DMS79 treated with DMSO at 0.1 percent for 48 hours (cell line): ENCODE results near the gene TRIM66.

Source experiments
- DNase-seq: peaks from one replicate; lab custom pipeline; 2025; lab: John Stamatoyannopoulos, UW

The TRIM66 gene

DNA sequence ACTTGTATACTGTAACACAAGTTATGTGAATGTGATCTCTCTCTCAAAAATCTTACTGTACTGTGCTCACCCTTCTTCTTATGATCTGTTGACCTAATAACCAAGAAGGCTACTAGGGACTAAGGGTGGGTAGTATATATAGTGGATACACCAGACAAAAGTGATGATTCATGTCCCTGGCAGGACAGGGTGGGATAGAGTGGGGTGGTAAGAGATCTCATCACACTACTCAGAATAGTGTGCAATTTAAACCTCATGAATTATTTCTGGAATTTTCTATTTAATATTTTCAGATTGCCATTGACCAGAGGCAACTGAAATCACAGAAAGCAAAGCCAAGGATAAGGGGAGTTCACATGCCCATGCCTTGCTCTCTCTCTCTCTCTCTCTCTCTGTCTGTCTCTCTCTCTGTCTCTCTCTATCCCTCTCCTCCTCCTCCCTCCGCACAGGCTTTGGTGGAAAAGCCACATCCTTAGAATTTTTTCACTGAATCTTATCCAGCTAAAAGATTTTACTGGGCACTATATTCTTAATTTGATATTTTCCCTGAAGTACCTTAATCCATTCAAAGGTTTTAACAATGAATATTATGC, 76.4 kb downstream of the TRIM66 start:
- DNase-seq = no peak

DNA sequence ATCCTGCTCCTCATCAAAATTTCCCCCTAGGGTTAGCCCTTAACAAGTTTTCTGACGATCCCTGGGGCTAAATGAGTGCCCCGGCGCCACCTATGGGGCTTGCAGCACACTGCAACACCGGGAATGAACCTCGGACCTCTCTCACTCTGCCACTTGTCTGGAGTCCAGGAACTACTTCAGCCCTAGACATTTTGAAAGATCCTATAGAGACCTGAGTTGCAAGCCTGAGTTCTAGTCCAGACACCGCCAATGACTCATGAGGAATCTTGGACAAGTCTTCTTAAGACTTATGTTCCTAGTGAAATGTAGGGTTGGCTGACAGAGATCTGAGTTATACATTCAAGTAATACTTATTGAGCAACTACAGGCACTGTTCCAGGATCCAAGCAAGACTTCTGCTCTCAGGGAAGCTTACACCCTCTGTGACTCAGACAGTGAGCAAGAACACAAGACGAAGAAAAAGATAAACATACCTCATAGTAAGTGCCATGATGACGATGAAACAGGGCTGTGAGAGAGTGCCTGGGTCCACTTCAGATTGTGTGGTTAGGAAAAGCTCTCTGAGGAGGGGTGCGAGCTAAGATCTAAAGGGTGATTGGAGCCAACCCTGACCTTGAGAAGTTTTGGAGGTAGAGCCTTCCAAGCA, 78.3 kb downstream of the TRIM66 start:
- no peak for DNase-seq

DNA sequence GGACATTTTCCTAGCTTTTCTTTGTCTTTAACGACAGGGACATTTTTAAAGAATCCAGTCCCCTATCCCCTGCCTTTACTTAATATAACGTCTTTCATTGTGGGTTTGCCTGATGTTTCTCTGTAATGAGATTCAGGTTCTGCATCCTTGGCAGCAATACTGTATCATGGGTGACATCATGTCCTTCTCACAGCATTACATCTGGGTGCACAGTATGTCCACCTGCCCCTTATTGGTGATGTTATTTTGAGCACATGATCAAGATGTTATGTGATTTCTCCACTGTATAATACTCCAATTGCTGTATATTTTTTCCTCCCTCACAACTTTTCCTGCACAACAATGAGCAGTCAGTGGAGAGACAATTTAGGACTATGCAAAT, 78.8 kb downstream of the TRIM66 start:
- DNase-seq = no peak

DNA sequence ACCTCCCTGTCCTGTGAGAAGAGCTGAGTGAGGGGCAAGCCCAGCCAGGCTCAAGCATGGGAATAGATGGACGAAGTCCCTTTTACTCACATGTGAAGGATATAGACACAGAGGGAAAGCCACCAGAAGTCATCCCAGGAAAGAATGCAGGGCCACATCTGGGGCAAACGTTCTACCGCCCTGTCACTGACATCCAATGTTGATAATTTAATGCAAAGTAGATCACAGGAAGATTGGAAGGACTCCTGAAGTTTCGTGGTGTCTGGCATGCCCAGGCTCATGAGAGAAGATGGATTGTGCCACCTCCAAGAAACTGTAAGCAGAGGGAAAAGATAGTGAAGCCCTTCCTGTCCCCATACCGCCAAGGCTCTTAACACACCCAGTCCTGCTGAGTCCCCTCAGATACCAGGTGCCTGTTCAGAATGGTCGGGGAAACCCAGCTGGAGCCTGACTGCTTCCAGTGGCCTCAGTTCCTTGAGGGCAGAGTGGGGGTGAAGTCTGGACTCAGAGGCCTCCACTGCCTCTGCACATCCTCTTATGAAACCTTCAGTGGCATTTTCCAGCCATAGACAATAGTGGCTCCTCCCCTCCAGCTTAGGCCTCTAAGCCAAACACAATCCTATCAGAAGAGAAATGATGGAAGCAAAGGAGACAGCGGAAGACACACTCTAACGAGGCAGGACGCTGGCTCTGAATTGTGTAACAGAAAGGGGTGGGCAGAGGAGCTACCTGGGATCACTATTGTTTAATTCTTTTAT, 80.9 kb downstream of the TRIM66 start:
- DNase-seq = no peak

DNA sequence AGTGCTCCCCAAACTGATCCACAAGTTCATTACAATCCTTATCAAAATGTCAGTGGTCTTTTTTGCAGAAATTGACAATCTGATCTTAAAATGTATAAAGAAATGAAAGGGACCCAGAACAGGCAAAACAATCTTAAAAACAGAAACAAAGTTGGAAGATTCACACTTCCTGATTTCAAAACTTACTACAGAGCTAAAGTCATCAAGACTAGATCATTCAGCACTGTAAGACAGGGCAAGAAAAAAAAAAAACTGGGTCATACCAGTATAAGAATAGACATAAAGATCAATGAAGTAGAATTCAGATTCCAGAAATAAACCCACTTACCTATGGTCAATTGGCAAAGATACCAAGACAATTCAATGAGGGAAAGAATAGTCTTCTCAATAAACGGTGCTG, 84.0 kb downstream of the TRIM66 start:
- no peak for DNase-seq

DNA sequence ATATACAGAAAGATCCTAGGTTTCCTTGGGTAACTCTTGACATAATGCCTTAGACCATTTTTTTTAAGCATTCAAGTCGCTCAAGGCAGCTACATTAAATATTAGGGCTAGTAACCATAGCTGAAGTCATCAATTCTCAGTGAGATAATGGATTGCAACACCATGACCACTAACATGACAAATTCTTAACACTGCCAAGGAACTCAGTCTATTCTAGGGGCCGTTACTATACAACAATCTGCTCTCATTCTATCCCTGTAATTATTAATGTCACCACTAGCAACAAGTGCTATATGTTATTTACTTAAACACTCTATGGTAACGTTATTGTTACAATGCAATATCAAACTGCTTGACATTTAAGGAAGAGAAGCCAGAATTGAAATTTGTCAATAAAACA, 85.3 kb downstream of the TRIM66 start:
- DNase-seq = no peak

DNA sequence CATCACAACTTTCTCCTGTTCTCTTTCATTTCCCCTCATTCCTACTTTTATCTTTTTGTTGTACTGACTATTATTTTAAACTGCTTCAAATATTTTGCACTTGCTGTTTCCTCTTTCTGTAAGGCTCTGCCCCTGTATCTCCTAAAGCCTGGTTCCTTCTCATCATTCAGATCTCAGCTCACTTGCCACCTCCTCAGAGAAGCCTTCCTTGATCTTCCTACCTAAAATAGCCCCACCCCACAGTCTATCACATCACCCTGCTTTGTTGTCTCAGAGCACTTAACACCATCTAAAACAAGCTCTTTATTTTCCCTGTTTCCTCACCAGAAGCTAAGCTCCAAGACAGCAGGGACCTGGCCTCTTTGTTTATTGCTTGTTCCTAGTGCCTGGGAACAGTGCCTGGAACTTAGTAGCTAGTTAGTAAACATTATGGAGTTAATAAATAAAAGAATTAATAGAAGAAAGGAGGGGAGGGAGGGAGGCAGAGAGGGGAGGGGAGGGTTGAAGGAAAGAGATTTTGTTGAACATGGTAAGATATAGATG, 85.9 kb downstream of the TRIM66 start:
- no peak for DNase-seq

DNA sequence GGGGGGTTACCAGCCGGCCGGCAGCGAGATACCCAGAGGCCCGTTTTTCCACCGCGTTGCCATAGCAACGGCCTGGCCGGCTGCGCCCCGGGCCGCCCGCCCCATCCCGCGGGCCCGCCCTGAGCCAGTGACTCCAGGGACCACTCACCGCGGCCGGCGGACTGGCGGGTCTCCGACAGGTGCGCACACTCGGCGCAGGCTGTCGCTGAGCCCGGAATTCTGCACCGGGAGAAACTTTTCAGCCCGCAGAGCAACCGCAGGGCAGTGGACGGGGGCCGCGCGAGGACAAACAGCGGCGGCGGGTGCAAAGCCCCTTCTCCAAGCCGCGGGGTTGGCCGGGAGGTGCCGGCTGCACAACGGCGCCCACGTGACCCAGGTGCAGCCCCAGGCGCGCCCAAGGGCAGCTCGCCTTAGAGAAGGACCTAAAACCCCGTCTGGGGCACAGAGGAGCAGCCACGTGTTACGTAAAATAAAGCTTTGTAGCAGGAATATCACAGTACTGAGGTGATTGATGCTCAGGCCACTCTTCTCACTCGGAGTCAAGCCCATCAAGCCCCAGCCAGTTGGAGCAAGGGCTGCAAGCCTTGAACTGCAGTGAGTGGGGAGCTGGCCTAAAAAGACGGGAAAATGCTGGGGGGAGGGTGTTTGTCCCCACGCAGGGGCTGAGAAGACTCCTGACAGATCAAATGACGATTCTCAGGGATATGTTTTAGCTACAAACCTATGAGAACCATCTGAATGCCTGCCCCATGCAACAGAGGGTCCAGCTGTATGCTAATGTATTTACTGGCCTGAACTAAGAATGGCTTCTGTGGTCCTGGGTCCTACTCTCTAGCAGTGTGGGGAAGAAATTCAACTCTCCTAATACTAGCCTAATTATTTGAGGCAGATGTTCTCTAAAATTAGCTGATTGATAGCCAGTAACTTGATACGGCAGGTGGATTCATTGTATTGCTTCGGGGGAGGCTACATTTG, 88.2 kb downstream of the TRIM66 start, which contains the start of gene STK33:
TSS of gene STK33 (minus strand) at position 294 of the 975 bp plus-strand sequence. CDS start 119,323 bp downstream, outside the sequence.
- peak; percentile 71 for DNase-seq

DNA sequence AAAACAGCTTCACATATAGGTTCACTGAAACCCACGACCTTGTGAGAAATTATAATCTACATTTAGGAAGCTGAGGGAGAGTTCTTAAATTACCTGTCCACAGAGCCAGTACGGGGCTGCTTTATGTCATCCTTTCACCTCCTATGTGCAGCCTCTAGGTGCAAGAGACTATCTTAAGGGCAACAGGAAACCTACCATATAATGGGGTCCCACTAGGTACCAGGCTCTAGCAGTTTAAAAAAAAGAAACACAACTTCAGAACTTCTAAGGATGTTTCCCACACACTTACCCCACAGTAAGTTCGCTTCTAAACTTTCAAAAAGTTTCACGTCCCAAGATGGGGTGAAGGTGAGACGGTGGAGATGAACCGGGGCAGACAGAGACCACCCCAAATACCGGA, 89.0 kb downstream of the TRIM66 start:
- no peak for DNase-seq

DNA sequence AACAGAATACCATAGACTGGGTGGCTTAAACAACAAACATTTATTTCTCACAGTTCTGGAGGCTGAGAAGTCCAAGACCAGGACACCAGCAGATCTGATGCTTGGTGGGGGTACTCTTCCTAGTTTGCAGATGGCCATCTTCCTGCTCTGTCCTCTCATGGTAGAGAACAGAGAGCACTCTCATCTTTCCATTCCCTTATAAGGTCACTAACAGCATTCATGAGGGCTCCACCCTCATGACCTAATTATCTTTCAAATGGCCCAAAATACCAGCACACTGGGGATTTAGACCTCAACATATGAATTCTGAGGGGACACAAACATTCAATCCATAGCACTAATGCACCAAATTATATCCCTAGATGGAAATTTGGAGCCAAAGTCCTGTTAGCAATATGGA, 94.5 kb downstream of the TRIM66 start:
- no peak for DNase-seq

DNA sequence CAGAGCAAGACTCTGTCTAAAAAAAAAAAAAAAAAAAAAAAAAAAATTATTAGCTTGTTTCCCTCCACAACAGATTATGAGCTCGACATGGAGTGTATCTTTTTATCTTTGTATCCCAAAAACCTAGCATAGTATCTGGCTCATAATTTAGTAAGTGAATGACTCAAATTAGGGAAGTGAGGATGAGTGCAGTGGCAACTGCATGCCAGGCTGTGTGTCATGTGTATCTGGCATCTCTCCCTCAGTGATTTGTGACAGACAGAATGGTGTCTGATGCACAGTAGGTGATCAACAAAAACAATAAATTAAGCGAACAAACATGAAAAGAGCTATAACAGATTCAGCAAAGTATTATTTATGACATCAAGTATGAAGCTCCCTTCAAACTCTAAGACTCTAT, 95.7 kb downstream of the TRIM66 start:
- no peak for DNase-seq

DNA sequence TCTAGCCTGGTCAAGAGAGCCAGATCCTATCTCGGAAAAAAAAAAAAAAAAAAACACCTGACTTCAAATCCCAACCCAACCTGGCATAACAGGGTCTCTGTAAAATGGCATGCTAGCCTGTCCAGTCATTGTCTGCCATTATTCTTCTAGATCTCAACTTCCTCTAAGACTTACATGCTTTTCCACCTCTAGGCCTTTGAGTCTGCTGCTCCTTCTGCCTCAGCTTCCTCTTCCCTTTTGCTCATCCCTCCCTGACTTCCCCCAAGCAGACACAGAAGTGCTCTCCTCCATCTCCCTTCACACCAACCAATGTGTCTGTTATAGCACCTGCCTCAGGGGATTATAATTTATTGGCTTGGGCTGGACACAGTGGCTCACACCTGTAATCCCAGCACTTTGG, 96.3 kb downstream of the TRIM66 start:
- DNase-seq = no peak

DNA sequence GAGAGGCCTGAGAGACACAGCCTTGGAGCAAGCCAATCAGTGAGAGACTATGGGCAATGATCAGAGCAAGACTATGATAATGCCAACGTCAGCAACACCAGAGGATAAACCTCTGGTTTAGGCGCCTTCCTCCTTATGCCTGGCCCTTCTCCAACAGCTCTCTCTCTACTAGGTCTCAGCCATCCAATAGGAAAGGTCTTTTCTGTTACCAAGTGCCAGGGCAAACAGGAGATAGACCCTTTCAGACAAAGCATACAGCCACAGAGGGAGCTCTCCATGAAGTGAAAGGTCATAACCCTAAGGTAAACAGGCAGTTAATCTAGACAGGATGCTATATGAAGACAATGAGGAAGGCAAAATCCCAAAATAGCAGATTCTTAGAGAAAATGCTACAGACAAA, 98.0 kb downstream of the TRIM66 start:
- DNase-seq = no peak

DNA sequence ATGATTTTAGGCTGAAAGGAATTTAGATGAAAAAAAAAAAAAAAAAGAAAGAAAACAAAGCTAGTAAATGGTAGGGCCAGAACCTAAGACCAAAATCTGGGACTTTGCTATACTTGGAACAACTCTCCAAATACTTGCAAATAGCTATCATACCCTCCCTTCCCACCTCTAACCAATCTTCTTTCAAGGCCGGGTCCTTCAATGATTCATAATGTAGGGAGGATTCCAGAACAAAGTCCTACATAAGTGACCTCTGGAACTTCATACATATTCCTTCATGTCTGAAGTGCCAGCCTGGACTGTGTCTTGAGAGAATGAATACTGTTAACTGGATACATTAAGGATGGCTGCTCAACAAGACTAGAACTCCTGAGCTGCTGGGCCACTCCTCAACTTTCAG, 98.4 kb downstream of the TRIM66 start:
- no peak for DNase-seq

DNA sequence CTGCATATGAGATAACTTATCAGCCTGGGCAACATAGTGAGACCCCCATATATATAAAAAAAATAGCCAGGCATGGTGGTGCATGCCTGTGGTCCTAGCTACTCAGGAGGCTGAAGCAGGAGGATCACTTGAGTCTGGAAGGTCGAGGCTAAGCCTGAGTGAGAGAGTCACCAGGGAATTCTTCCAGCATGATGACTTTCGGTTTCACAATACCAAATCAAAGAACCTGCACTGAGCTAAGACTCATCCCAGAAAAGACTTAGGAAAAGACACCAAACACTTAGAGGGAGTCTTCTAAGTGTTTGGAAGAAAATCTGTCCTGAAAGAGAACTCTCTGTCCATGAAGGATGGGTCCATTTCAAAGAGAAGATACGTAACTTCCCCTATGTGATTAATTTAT, 101.2 kb downstream of the TRIM66 start:
- DNase-seq = no peak

DNA sequence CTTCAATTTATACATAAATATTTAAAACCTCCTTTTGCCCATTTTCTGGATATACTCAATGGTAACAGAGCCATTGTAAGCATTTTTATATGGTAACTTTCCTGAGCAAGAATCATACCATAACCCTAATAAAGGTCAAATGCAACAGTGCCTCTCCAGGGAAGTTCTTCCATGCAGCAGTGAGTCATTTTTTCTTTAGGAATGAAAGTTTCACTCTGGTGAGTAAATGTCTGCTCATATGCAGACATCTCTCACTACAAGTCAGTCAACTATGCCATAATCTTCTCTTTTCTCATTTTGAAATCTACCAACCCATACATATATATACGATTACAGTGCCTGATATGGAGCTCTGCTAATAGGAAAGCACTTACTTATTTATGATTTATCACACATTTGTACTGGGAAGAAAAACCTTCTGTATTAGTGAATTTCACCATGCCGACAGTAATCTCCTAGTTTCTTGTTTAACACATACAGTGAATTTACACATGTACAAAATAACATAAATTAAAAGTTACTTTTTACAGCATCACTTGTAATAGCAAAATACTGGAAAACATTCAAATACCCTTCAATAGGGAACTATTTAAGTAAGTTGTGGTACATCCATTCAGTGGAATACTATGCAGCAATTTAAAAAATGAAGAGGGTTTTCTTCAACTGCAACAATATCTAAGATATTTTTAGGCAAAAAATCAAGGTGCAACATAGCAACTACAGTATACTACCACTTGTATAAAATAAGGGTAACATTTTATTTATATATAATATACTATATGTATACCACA, 104.5 kb downstream of the TRIM66 start:
- DNase-seq = no peak

DNA sequence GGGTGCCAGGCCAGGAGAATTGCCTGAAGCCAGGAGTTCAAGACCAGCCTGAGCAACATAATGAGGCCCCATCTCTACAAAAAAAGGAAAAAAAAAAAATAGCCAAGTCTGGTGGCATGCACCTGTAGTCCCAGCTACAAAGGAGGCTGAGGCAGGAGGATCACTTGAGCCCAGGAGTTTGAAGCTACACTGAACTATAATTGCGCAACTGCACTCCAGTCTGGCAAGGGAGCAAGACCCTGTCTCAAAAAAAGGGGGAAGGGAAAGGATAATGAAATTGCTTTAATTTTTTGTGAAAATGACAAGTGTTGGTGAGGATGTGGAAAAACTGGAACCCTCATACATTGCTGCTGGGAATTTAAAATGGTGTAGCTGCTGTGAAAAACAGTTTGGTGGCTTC, 107.7 kb downstream of the TRIM66 start:
- no peak for DNase-seq

DNA sequence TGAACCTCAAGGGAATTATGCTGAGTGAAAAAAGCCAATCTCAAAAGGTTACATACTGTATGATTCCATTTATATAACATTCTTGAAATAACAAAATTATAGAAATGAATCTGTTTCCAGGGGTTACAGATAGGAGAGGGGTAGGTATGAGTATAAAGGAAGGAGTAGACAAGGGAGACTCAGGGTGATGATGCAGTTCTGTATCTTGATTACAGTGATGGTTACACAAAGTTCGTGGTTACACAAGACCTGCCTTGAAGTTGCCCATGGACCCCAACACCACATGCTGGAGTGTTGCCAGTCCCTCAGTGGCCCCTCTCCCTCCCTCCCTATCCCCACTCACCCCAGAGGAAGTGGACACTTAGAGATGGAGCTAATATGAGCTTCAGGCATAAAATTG, 108.7 kb downstream of the TRIM66 start:
- DNase-seq = no peak

DNA sequence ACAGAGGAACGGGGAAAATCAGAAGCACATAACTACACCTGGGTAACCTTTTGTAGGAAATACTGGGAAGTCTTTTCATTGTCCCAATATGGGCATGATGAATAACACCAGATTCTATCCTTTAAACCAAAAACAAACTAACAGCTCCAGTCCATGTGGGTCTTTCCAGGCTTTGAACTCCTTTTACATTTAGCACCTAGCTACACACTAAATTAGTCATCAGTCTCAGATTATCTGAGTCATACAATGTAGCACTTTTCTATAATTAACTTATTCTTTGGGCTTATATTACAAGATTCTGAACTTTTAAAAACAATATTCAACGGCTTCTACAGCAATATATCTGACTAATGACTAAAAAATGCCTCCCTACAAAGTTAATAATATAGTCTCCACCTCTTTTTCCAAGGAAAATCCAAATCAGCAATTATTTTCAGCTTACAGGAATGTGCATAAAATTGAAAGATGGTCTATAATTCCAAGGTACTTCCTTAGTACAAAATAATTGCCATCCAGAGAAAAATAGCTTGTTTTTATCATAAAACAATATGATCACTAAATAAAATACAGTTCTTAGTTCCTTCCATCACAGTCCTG, 114.8 kb downstream of the TRIM66 start:
- DNase-seq = no peak

DNA sequence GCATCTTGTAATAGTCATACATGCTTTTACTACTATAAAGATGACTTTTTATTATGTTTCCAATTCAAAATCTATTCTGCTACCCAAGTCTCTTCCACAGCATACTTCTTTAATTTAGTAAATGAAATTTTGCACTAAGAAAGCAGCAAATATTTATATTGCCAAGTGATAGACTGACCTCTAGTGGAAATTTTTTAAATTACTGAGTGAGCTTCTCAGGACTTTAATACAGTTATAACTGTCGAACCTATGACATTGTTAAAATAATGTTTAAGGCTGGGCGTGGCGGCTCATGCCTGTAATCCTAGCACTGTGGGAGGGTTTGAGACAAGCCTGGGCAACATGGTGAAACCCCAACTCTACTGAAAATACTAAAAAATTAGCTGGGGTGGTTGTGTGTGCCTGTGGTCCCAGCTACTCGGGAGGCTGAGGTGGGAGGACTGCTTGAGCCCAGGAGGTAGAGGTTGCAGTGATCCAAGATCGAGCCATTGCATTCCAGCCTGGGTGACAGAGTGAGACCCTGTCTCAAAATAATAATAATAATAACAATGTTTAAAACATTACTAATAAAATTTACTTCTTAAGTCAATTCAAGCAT, 115.8 kb downstream of the TRIM66 start:
- DNase-seq = peak; percentile 57
